GM12878 (cell line): Measurements from ENCODE around the gene JPH4.

Experiments used
- CTCF ChIP-seq, 3 experiments: IDR thresholded peaks in 2 of 3; conservative IDR thresholded peaks in 1 of 3; 2 replicates each; pipeline ENCODE4 v1.5.1; 2011; ENCODE audit warnings: low read depth in 3 of 3, low read length in 3 of 3, mild to moderate bottlenecking in 3 of 3, control low read depth in 2 of 3, moderate library complexity in 2 of 3, inconsistent platforms in 1 of 3, mixed read lengths in 1 of 3; ENCODE audit not compliant: control insufficient read depth in 2 of 3, insufficient read depth in 1 of 3; ENCODE audit errors: extremely low read depth in 1 of 3
- E2F8 ChIP-seq: fragments of 450-650 bp; IDR thresholded peaks from 2 replicates; pipeline ENCODE4 v1.6.1; 2018; ENCODE audit warnings: mild to moderate bottlenecking, low read depth, moderate library complexity; ENCODE audit not compliant: partially characterized antibody
- RAD21 ChIP-seq: IDR thresholded peaks from 2 replicates; pipeline ENCODE4 v1.6.1; 2011; ENCODE audit warnings: mild to moderate bottlenecking, low read depth, low read length, moderate library complexity; ENCODE audit not compliant: insufficient read depth
- RCOR1 ChIP-seq: conservative IDR thresholded peaks from 2 replicates; pipeline ENCODE4 v1.6.1; 2012; ENCODE audit warnings: low read depth, low read length, improper control_type of control experiment
- TARDBP ChIP-seq: IDR thresholded peaks from 2 replicates; pipeline ENCODE4 v1.6.1; 2016; ENCODE audit warnings: borderline replicate concordance

GRCh38 chr14:23559926-23560520 lies 18.6 kb downstream of the JPH4 start:
- TF ChIP-seq E2F8 = no peak
- no peak for TF ChIP-seq RCOR1
- TF ChIP-seq CTCF (IDR thresholded peaks at IDR 0.05 in 2 of 3, conservative IDR thresholded peaks at IDR 0.05 in 1 of 3; ENCODE audit: control insufficient read depth in 2 of 3, extremely low read depth in 1 of 3, insufficient read depth in 1 of 3, low read depth in 3 of 3, low read length in 3 of 3) = no peak
- TF ChIP-seq TARDBP = no peak
- no peak for TF ChIP-seq RAD21
